GM12892 (cell line): ENCODE measurements around the gene DUSP23.

Experiments
- DNase-seq: peaks from one replicate; pipeline ENCODE4 v3.0.0; 2011; ENCODE audit not compliant: insufficient read length
- FAIRE-seq: peaks from 2 replicates; lab custom pipeline; 2011; peaks lifted over from hg19 to GRCh38; lab: Jason Lieb, UNC
- POLR2A ChIP-seq: IDR thresholded peaks from 2 replicates; pipeline ENCODE4 v1.6.1; 2011; ENCODE audit warnings: low read depth, low read length, control low read depth
- POLR2AphosphoS5 ChIP-seq: IDR thresholded peaks from 2 replicates; pipeline ENCODE4 v1.6.1; 2011; ENCODE audit warnings: low read depth, low read length, control low read depth
- TAF1 ChIP-seq: IDR thresholded peaks from 2 replicates; pipeline ENCODE4 v1.6.1; 2011; ENCODE audit warnings: low read depth, mild to moderate bottlenecking, control low read depth, low read length, borderline replicate concordance

The DUSP23 gene

GRCh38 chr1:159786966-159787365 lies 6.2 kb downstream of the DUSP23 start:
- no peak for DNase-seq
- no peak for FAIRE-seq

GRCh38 chr1:159790237-159790917 lies 9.6 kb downstream of the DUSP23 start:
- DNase-seq (no peak), FAIRE-seq (no peak)
- TF ChIP-seq POLR2AphosphoS5: no peak
- TF ChIP-seq POLR2A: no peak
- no peak for TF ChIP-seq TAF1

More at GRCh38 chr1:159786966-159787365, 6.2 kb downstream of the DUSP23 start:
- TF ChIP-seq TAF1 (no peak), POLR2AphosphoS5 (no peak), POLR2A (no peak)

- TF ChIP-seq POLR2AphosphoS5 (no peak), TAF1 (no peak), POLR2A (no peak)
- FAIRE-seq (no peak), DNase-seq (no peak)
These were observed 10.3 kb downstream of the DUSP23 start for GRCh38 chr1:159791031-159791430.

GRCh38 chr1:159791461-159791860 lies 10.7 kb downstream of the DUSP23 start:
- DNase-seq (no peak), FAIRE-seq (no peak)
- TF ChIP-seq TAF1 (no peak), POLR2A (no peak), POLR2AphosphoS5 (no peak)

- TF ChIP-seq POLR2A (no peak), POLR2AphosphoS5 (no peak), TAF1 (no peak)
- DNase-seq: no peak
These were observed 14.8 kb downstream of the DUSP23 start for GRCh38 chr1:159795534-159795933.

GRCh38 chr1:159798893-159799292 lies 18.1 kb downstream of the DUSP23 start:
- FAIRE-seq (peak; percentile 27), DNase-seq (no peak)
- no peak for TF ChIP-seq TAF1
- no peak for TF ChIP-seq POLR2A
- no peak for TF ChIP-seq POLR2AphosphoS5

More at GRCh38 chr1:159795534-159795933, 14.8 kb downstream of the DUSP23 start:
- FAIRE-seq: no peak

DNA sequence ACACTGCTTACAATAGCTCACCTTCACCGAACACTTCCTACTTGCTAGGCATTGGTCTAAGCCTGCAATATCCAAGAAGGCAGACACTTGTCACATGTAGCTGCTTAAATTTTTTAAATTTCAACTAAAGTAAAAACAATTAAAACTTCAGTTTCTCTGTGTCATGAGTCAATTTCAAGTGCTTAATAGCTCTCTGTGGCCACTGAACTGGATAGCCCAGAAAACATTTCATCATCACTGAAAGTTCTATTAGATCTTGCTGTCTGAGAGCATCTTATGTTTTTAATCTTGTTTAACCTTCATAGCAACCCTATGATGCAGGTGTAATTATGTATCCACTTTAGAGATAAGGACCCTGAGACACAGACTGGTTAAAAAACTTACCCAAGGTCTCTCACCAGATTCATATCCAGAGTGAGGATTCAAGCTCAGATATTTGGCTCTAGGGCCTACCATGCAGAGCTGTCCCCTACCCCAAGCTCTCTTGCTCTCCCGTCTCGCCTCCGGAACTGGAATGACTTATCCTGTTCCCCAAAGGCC lies 18.8 kb downstream of the DUSP23 start:
- DNase-seq: no peak
- FAIRE-seq: no peak
- TF ChIP-seq POLR2AphosphoS5: no peak
- no peak for TF ChIP-seq TAF1
- TF ChIP-seq POLR2A: no peak

- FAIRE-seq (peak; percentile 87), DNase-seq (no peak)
- TF ChIP-seq TAF1 (no peak), POLR2A (no peak), POLR2AphosphoS5 (no peak)
These were observed 19.6 kb downstream of the DUSP23 start for GRCh38 chr1:159800177-159800930.

GRCh38 chr1:159802111-159802510 lies 21.3 kb downstream of the DUSP23 start, which contains the start of gene FCRL6:
FCRL6 (plus strand) TSS chr1:159802360; CDS start chr1:159802425, 65 bp downstream.
- TF ChIP-seq TAF1: no peak
- TF ChIP-seq POLR2A: no peak
- no peak for TF ChIP-seq POLR2AphosphoS5
- FAIRE-seq: no peak
- DNase-seq: no peak

DNA sequence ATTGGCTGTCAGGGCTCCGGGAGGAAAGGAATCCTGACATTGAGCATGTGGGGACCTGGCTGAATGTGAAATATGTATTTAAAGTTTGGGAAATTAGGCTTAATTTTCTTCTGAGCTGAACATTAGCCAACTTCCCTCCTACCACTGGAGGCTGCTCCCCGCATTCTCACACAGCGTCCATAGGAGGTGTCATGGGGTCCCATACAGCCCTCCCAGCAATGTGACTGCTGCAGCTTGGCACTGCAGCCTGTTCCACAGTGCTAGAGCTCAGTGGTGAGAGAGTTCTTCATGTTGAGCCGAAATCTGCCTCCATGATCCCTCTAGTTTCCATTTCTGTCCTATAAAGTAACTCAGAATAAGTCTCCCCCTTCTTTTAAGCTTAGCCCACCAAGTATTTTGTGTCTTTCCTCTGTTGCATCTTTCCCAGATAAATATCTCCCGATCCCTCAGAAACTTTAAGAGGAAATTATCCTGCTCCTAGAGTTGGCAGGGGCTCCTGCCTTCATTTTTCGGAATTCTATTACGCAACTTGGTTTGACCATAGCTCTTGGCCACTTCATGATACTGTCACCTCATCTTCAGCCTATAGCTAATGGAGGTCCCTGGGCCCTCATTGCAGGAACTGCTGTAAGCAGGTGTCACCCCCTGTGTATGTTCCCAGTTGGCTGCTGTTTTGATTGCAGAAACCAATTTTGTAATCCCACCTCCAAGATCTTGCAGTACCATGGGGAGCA lies 23.4 kb downstream of the DUSP23 start:
- DNase-seq: no peak
- TF ChIP-seq POLR2A: no peak
- no peak for TF ChIP-seq TAF1
- TF ChIP-seq POLR2AphosphoS5: no peak
- no peak for FAIRE-seq

DNA sequence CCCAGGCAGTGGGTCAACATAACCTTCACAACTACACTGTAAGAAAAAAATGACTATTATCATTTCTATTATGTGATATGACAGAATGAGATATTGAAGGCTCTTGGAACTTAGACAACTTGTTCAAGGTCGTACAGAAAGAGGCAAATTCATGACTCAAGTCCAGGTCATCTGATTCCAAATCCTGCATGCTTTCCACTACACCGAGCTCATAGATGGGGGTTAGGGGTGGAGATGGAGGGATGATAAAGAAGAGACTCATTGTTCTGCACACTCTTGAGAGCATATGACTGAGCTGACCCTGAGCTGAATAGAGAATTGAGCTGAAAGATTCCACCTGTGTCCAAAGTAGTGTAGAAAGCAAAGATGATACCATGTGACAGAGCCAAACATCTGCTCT lies 24.2 kb downstream of the DUSP23 start:
- no peak for FAIRE-seq
- no peak for DNase-seq
- TF ChIP-seq POLR2AphosphoS5 (no peak), POLR2A (no peak), TAF1 (no peak)

DNA sequence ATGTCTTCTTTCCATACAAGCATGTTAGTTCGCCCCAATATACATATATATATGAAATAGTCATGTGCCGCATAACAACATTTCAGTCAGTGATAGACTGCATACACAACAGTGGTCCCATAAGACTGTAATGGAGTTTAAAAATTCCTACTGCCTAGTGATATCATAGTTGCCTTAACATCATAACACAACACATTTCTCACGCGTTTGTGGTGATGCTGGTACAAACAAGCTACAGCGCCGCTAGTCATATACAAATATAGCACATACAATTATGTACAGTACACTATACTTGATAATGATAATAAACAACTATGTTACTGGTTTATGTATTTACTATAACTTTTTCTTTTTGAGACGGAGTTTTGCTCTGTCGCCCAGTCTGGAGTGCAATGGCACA lies 35.2 kb downstream of the DUSP23 start:
- TF ChIP-seq POLR2AphosphoS5 (no peak), POLR2A (no peak), TAF1 (no peak)
- DNase-seq (no peak), FAIRE-seq (no peak)
